ENCODE results near the gene RAPGEF2.

RAPGEF2 gene

DNA sequence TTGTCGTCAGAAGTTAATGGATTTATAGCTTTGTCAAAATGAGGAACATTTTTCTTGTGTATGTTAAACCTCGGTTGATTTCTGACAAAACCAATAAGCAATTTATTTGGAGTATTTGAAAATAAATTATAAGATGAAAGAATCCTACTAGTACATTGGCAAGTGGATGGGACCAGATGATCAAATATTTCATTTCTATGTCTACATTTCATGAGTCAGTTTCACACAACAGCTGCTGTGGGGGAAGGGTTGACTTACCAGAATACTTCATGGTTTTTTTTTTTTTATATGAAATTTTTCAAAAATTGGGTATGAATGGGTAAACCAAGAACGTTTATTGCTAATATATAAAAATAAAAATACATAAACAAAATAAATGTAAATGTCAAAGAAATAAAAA is 39.4 kb downstream of the RAPGEF2 start:
- no peak for ATAC-seq
- TF ChIP-seq TOX (CRISPR knock-in tag; IDR thresholded peaks at IDR 0.05; ENCODE audit: borderline replicate concordance) (no peak), TCF4 (CRISPR knock-in tag; IDR thresholded peaks at IDR 0.05; ENCODE audit: borderline replicate concordance) (no peak), OSR1 (CRISPR knock-in tag; IDR thresholded peaks at IDR 0.05) (no peak), ZFP3 (CRISPR knock-in tag; IDR thresholded peaks at IDR 0.05) (no peak), ISL1 (CRISPR knock-in tag; IDR thresholded peaks at IDR 0.05) (no peak), RARB (CRISPR knock-in tag; IDR thresholded peaks at IDR 0.05) (no peak)
- TF ChIP-seq, protein P1, sequence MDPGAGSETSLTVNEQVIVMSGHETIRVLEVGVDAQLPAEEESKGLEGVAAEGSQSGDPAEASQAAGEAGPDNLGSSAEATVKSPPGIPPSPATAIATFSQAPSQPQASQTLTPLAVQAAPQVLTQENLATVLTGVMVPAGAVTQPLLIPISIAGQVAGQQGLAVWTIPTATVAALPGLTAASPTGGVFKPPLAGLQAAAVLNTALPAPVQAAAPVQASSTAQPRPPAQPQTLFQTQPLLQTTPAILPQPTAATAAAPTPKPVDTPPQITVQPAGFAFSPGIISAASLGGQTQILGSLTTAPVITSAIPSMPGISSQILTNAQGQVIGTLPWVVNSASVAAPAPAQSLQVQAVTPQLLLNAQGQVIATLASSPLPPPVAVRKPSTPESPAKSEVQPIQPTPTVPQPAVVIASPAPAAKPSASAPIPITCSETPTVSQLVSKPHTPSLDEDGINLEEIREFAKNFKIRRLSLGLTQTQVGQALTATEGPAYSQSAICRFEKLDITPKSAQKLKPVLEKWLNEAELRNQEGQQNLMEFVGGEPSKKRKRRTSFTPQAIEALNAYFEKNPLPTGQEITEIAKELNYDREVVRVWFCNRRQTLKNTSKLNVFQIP (CRISPR knock-in tag; IDR thresholded peaks at IDR 0.05; ENCODE audit: borderline replicate concordance, low read depth): no peak

DNA sequence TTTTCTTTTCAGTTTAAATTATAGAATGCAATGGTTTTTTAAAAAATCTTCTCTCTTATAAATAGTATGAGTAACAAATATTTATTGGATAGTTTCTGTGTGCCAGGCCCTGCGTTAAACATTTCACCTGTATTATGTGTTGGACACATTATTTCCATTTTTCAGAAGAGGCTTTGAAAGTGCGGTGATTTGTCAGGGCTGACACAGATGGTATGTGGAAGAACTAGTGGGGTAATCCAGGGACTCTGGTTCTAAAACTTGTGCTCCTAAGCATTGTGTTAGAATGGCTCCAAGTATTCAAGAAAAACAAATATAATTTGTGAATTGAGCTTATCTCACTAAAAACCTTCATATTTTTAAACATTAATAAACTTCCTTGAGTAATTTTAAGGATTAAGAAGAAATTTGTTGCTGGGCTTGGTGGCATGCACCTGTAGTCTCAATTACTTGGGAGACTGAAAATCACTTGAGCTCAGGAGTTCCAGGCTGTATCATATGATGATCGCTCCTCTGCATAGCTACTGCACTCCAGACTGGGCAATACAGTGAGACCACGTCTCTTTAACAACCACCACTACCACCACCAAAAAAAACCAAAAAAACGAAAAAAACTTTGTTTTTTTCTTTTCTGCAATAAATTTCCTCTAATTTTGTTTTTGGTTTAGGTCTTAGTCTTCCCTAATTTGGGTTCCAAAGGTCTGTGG is 40.0 kb downstream of the RAPGEF2 start:
- no peak for ATAC-seq
- no peak for TF ChIP-seq ISL1 (CRISPR knock-in tag; IDR thresholded peaks at IDR 0.05)
- no peak for TF ChIP-seq ZC3H10 (CRISPR knock-in tag; IDR thresholded peaks at IDR 0.05)
- no peak for TF ChIP-seq ZNF8 (CRISPR knock-in tag; IDR thresholded peaks at IDR 0.05)
- no peak for TF ChIP-seq CSDC2 (CRISPR knock-in tag; IDR thresholded peaks at IDR 0.05)

DNA sequence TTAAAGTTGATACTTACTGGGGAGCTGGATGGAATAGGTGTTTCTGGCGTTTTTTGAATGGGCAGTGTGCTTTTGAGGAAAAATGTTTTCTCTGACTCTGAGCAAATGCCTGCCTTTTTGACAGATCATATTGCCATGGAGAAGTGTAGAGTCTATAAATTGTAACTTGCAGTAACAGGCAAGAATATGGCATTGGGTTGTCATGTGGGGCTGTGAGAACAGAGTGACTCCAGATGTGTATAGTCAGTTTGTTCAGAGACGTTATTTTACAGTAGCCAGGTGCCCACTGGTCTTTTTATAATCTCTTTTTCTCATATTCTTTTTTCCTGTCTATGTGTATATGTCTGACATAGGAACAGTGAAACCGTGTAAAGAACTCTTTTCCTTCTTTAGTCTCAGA is 40.8 kb downstream of the RAPGEF2 start:
- ATAC-seq: no peak
- no peak for TF ChIP-seq RARB (CRISPR knock-in tag; IDR thresholded peaks at IDR 0.05)
- TF ChIP-seq ZC3H10 (CRISPR knock-in tag; IDR thresholded peaks at IDR 0.05): no peak
- TF ChIP-seq, protein P2, sequence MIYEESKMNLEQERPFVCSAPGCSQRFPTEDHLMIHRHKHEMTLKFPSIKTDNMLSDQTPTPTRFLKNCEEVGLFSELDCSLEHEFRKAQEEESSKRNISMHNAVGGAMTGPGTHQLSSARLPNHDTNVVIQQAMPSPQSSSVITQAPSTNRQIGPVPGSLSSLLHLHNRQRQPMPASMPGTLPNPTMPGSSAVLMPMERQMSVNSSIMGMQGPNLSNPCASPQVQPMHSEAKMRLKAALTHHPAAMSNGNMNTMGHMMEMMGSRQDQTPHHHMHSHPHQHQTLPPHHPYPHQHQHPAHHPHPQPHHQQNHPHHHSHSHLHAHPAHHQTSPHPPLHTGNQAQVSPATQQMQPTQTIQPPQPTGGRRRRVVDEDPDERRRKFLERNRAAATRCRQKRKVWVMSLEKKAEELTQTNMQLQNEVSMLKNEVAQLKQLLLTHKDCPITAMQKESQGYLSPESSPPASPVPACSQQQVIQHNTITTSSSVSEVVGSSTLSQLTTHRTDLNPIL (CRISPR knock-in tag; IDR thresholded peaks at IDR 0.05; ENCODE audit: low read depth): no peak
- no peak for TF ChIP-seq ZFP30 (CRISPR knock-in tag; IDR thresholded peaks at IDR 0.05)
- TF ChIP-seq ZNF70 (CRISPR knock-in tag; IDR thresholded peaks at IDR 0.05): no peak
- no peak for TF ChIP-seq BACH2 (CRISPR knock-in tag; IDR thresholded peaks at IDR 0.05; ENCODE audit: borderline replicate concordance)
- no peak for TF ChIP-seq CSDC2 (CRISPR knock-in tag; IDR thresholded peaks at IDR 0.05)

DNA sequence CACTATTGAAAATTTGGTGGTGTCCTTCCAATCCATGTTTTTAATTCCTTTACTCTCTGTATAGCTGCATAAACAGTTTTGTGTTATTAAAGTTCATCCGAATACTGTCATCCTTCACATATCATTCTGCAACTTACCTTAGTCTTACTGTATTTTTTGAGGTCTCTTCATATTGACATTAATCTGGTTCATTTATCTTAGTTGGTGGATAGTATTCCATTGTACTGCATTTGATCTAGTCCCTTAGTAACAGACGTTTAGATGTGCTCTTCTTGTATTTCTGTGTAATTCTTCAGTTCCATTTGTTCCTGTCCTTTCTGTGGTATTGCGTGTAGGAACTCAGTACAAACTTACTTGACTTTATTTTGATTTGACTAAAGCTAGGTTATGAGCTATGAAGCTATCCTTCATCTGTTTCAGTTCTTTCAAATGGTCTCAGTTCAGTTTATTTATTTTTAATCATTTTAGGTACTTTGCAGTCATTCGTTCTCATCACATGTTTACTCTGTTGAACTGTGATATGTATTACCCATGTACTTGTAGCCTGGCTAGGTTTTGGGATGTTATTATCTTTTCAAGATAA is 41.3 kb downstream of the RAPGEF2 start:
- no peak for TF ChIP-seq BACH2 (CRISPR knock-in tag; IDR thresholded peaks at IDR 0.05; ENCODE audit: borderline replicate concordance)
- TF ChIP-seq SNAI2 (CRISPR knock-in tag; IDR thresholded peaks at IDR 0.05): no peak
- TF ChIP-seq ZNF8 (CRISPR knock-in tag; IDR thresholded peaks at IDR 0.05): no peak
- no peak for TF ChIP-seq ESRRG (CRISPR knock-in tag; IDR thresholded peaks at IDR 0.05)
- no peak for TF ChIP-seq CSDC2 (CRISPR knock-in tag; IDR thresholded peaks at IDR 0.05)
- no peak for TF ChIP-seq ZC3H10 (CRISPR knock-in tag; IDR thresholded peaks at IDR 0.05)
- TF ChIP-seq, protein P1 (CRISPR knock-in tag; IDR thresholded peaks at IDR 0.05; ENCODE audit: borderline replicate concordance, low read depth): no peak
- TF ChIP-seq TCF4 (CRISPR knock-in tag; IDR thresholded peaks at IDR 0.05; ENCODE audit: borderline replicate concordance): no peak
- TF ChIP-seq ZFP30 (CRISPR knock-in tag; IDR thresholded peaks at IDR 0.05): no peak
- no peak for TF ChIP-seq ARNTL (CRISPR knock-in tag; IDR thresholded peaks at IDR 0.05; ENCODE audit: borderline replicate concordance, low read depth)
- TF ChIP-seq GLIS3 (CRISPR knock-in tag; IDR thresholded peaks at IDR 0.05): no peak
- TF ChIP-seq ZFP3 (CRISPR knock-in tag; IDR thresholded peaks at IDR 0.05): no peak
- TF ChIP-seq ZNF565 (CRISPR knock-in tag; conservative IDR thresholded peaks at IDR 0.05; ENCODE audit: low read depth): no peak
- TF ChIP-seq RARB (CRISPR knock-in tag; IDR thresholded peaks at IDR 0.05): no peak
- TF ChIP-seq ZNF70 (CRISPR knock-in tag; IDR thresholded peaks at IDR 0.05): no peak
- TF ChIP-seq TOX (CRISPR knock-in tag; IDR thresholded peaks at IDR 0.05; ENCODE audit: borderline replicate concordance): no peak
- no peak for TF ChIP-seq ISL1 (CRISPR knock-in tag; IDR thresholded peaks at IDR 0.05)
- TF ChIP-seq, protein P3, sequence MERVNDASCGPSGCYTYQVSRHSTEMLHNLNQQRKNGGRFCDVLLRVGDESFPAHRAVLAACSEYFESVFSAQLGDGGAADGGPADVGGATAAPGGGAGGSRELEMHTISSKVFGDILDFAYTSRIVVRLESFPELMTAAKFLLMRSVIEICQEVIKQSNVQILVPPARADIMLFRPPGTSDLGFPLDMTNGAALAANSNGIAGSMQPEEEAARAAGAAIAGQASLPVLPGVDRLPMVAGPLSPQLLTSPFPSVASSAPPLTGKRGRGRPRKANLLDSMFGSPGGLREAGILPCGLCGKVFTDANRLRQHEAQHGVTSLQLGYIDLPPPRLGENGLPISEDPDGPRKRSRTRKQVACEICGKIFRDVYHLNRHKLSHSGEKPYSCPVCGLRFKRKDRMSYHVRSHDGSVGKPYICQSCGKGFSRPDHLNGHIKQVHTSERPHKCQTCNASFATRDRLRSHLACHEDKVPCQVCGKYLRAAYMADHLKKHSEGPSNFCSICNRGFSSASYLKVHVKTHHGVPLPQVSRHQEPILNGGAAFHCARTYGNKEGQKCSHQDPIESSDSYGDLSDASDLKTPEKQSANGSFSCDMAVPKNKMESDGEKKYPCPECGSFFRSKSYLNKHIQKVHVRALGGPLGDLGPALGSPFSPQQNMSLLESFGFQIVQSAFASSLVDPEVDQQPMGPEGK (CRISPR knock-in tag; IDR thresholded peaks at IDR 0.05; ENCODE audit: borderline replicate concordance): no peak

More for the DNA sequence above, 41.3 kb downstream of the RAPGEF2 start:
- ATAC-seq: no peak
